H1 (cell line): ENCODE data around the gene TGM3. TPM values are rescaled to one million over a fixed set of nuclear protein-coding genes. Genes with fewer than 3 reads are reported as not detected.

Source experiments
- CTCF ChIA-PET: fragments of 300-600 bp; sonication (Branson Sonifier 250); formaldehyde crosslinking; loops from one replicate; lab custom pipeline; 2021; ENCODE audit not compliant: partially characterized antibody; lab: Charles Lee
- POLR2A ChIA-PET: fragments of 300-600 bp; sonication (Branson Sonifier 250); formaldehyde crosslinking; loops from one replicate; lab custom pipeline; 2021; ENCODE audit warnings: inconsistent platforms; ENCODE audit not compliant: partially characterized antibody; lab: Charles Lee
- DNase-seq, 2 experiments: peaks; one replicate each; pipeline versions ENCODE4 v3.0.0 to v3.0.0-alpha.2; 2010 to 2022; ENCODE audit warnings: low spot score in 2 of 2, low read depth in 1 of 2, mixed read lengths in 1 of 2
- FAIRE-seq: peaks from 2 replicates; lab custom pipeline; 2011; peaks lifted over from hg19 to GRCh38; lab: Jason Lieb, UNC
- H2AFZ ChIP-seq: 2 replicates; pipeline ENCODE4 v1.8.1; 2012; ENCODE audit warnings: low read length, inconsistent platforms
- H2AK5ac ChIP-seq: 2 replicates; pipeline ENCODE4 v1.6.1; 2013; ENCODE audit warnings: low read depth, low read length
- H2BK120ac ChIP-seq: replicated peaks from 2 replicates; pipeline ENCODE3; 2013; ENCODE audit warnings: low read depth, low read length, inconsistent platforms
- H2BK12ac ChIP-seq: 2 replicates; pipeline ENCODE4 v1.6.1; 2013; ENCODE audit warnings: low read depth, low read length
- H2BK15ac ChIP-seq: 2 replicates; pipeline ENCODE4 v1.6.1; 2013; ENCODE audit warnings: low read length
- H2BK20ac ChIP-seq: 2 replicates; pipeline ENCODE4 v1.6.1; 2013; ENCODE audit warnings: low read length
- H2BK5ac ChIP-seq: 2 replicates; pipeline ENCODE4 v1.6.1; 2013; ENCODE audit warnings: low read depth, low read length
- H3K14ac ChIP-seq: 2 replicates; pipeline ENCODE4 v1.6.1; 2013; ENCODE audit warnings: inconsistent platforms; ENCODE audit not compliant: insufficient read length
- H3K18ac ChIP-seq: 2 replicates; pipeline ENCODE4 v1.6.1; 2013; ENCODE audit warnings: low read length; ENCODE audit errors: extremely low read depth
- H3K23ac ChIP-seq: 2 replicates; pipeline ENCODE4 v1.6.1; 2013; ENCODE audit warnings: inconsistent platforms; ENCODE audit not compliant: insufficient read length
- H3K23me2 ChIP-seq: 2 replicates; pipeline ENCODE4 v1.6.1; 2013; ENCODE audit warnings: low read depth, low read length
- H3K27ac ChIP-seq: 2 replicates; pipeline ENCODE4 v1.6.1; 2011; ENCODE audit warnings: low read depth, low read length, inconsistent platforms
- H3K27me3 ChIP-seq, 4 experiments: replicated peaks in 1 of 4; 1 replicate in 1 of 4; 2 replicates in 3 of 4; pipeline versions ENCODE4 v1.6.1 to v1.8.1; 2011 to 2013; ENCODE audit warnings: low read length in 3 of 4, mild to moderate bottlenecking in 3 of 4, inconsistent platforms in 2 of 4, mixed read lengths in 2 of 4, moderate library complexity in 1 of 4; ENCODE audit not compliant: control insufficient read depth in 3 of 4, insufficient read depth in 3 of 4; ENCODE audit errors: extremely low read depth in 1 of 4
- H3K36me3 ChIP-seq, 4 experiments: 2 replicates each; pipeline versions ENCODE4 v1.6.1 to v1.8.1; 2011 to 2013; ENCODE audit warnings: mild to moderate bottlenecking in 4 of 4, low read length in 3 of 4, moderate library complexity in 2 of 4, control low read depth in 1 of 4, inconsistent platforms in 1 of 4; ENCODE audit not compliant: insufficient read depth in 4 of 4, control insufficient read depth in 2 of 4
- H3K4ac ChIP-seq: replicated peaks from 2 replicates; pipeline ENCODE3; 2013; ENCODE audit warnings: low read length, low read depth, mixed read lengths, inconsistent platforms; ENCODE audit not compliant: insufficient read length
- H3K4me1 ChIP-seq, 4 experiments: replicated peaks in 1 of 4; 1 replicate in 1 of 4; 2 replicates in 3 of 4; pipeline versions ENCODE4 v1.6.1 to v1.8.1; 2011 to 2013; ENCODE audit warnings: low read length in 3 of 4, inconsistent platforms in 2 of 4, mixed read lengths in 1 of 4; ENCODE audit not compliant: insufficient read depth in 4 of 4, control insufficient read depth in 3 of 4
- H3K4me2 ChIP-seq, 2 experiments: 2 replicates each; pipeline versions ENCODE4 v1.6.1 to v1.8.1; 2011 to 2013; ENCODE audit warnings: low read depth in 2 of 2, low read length in 2 of 2, control low read depth in 1 of 2, inconsistent platforms in 1 of 2, mild to moderate bottlenecking in 1 of 2; ENCODE audit not compliant: insufficient read depth in 1 of 2
- H3K4me3 ChIP-seq, 4 experiments: fragments of 200-600, 300-600 bp in 1 of 4; sonication (generic), shearing (Covaris generic), sonication (Bioruptor Twin) in 1 of 4; 2 replicates each; pipeline versions ENCODE4 v1.5.1 to v1.8.1; 2011 to 2016; ENCODE audit warnings: low read length in 4 of 4, low read depth in 3 of 4, control low read depth in 2 of 4, inconsistent platforms in 2 of 4, mild to moderate bottlenecking in 2 of 4, mixed read lengths in 1 of 4, moderate library complexity in 1 of 4; ENCODE audit not compliant: insufficient read depth in 2 of 4; ENCODE audit errors: extremely low read depth in 1 of 4
- H3K56ac ChIP-seq: replicated peaks from 2 replicates; pipeline ENCODE3; 2013; ENCODE audit warnings: low read depth, mild to moderate bottlenecking, mixed read lengths, low read length, inconsistent platforms; ENCODE audit not compliant: insufficient read length
- H3K79me1 ChIP-seq: 2 replicates; pipeline ENCODE4 v1.6.1; 2013; ENCODE audit warnings: low read depth, low read length, control low read depth
- H3K79me2 ChIP-seq, 2 experiments: 2 replicates each; pipeline versions ENCODE4 v1.6.1 to v1.8.1; 2012 to 2013; ENCODE audit warnings: low read length in 2 of 2, mild to moderate bottlenecking in 2 of 2, inconsistent platforms in 1 of 2; ENCODE audit not compliant: insufficient read depth in 2 of 2, control insufficient read depth in 1 of 2
- H3K9ac ChIP-seq, 4 experiments: replicated peaks in 1 of 4; 1 replicate in 1 of 4; 2 replicates in 3 of 4; pipeline versions ENCODE4 v1.6.1 to v1.8.1; 2011 to 2013; ENCODE audit warnings: low read depth in 3 of 4, low read length in 3 of 4, control low read depth in 2 of 4, mild to moderate bottlenecking in 2 of 4, moderate library complexity in 2 of 4, inconsistent platforms in 1 of 4; ENCODE audit errors: extremely low read depth in 1 of 4
- H3K9me3 ChIP-seq, 2 experiments: 2 replicates each; pipeline versions ENCODE4 v1.6.1 to v1.8.1; 2012 to 2013; ENCODE audit warnings: mild to moderate bottlenecking in 2 of 2, moderate library complexity in 2 of 2, control low read depth in 1 of 2, inconsistent platforms in 1 of 2, low read depth in 1 of 2, low read length in 1 of 2, mixed read lengths in 1 of 2; ENCODE audit not compliant: insufficient read depth in 2 of 2
- H4K20me1 ChIP-seq, 2 experiments: replicated peaks in 1 of 2; 2 replicates each; pipeline versions ENCODE3 to v1.8.1; 2011 to 2013; ENCODE audit warnings: inconsistent platforms in 2 of 2, low read length in 2 of 2, mild to moderate bottlenecking in 1 of 2; ENCODE audit not compliant: insufficient read depth in 2 of 2, control insufficient read depth in 1 of 2
- H4K5ac ChIP-seq: 2 replicates; pipeline ENCODE4 v1.6.1; 2013; ENCODE audit warnings: low read length, low read depth, mixed read lengths, inconsistent platforms; ENCODE audit not compliant: insufficient read length
- H4K8ac ChIP-seq: 2 replicates; pipeline ENCODE4 v1.8.0; 2013; ENCODE audit warnings: mild to moderate bottlenecking, moderate library complexity, low read length, inconsistent platforms; ENCODE audit not compliant: insufficient read depth; ENCODE audit errors: extremely low read depth
- H4K91ac ChIP-seq: replicated peaks from 2 replicates; pipeline ENCODE3; 2013; ENCODE audit warnings: low read length, mixed read lengths, inconsistent platforms; ENCODE audit not compliant: insufficient read length
- BCL11A ChIP-seq, 2 experiments: IDR thresholded peaks; one replicate each; pipeline ENCODE4 v1.6.1; 2011; ENCODE audit warnings: low read depth in 2 of 2, low read length in 2 of 2, mild to moderate bottlenecking in 2 of 2
- CEBPB ChIP-seq: IDR thresholded peaks from 2 replicates; pipeline ENCODE4 v1.6.1; 2012; ENCODE audit warnings: low read depth, low read length
- CREB1 ChIP-seq: IDR thresholded peaks from 2 replicates; pipeline ENCODE4 v1.6.1; 2012; ENCODE audit warnings: inconsistent platforms
- JUN ChIP-seq: IDR thresholded peaks from 2 replicates; pipeline ENCODE4 v1.6.1; 2011; ENCODE audit warnings: low read depth, mild to moderate bottlenecking, improper control_type of control experiment, low read length
- JUND ChIP-seq: IDR thresholded peaks from 2 replicates; pipeline ENCODE4 v1.6.1; 2011; ENCODE audit warnings: mild to moderate bottlenecking, improper control_type of control experiment, low read length
- PHF8 ChIP-seq: fragments of 200-600 bp; sonication (generic); conservative IDR thresholded peaks from 2 replicates; pipeline ENCODE4 v1.7.1; 2012; ENCODE audit warnings: low read depth, mild to moderate bottlenecking, inconsistent platforms, low read length, moderate library complexity
- POU5F1 ChIP-seq: IDR thresholded peaks from 2 replicates; pipeline ENCODE4 v1.6.1; 2011; ENCODE audit warnings: low read depth, mild to moderate bottlenecking, low read length, moderate library complexity
- SIRT6 ChIP-seq: IDR thresholded peaks from one replicate; pipeline ENCODE4 v1.7.1; 2012; ENCODE audit warnings: low read length, inconsistent platforms
- SP2 ChIP-seq: IDR thresholded peaks from 2 replicates; pipeline ENCODE4 v1.6.1; 2012; ENCODE audit warnings: mild to moderate bottlenecking, low read length, inconsistent platforms
- TCF12 ChIP-seq: IDR thresholded peaks from 2 replicates; pipeline ENCODE4 v1.6.1; 2011; ENCODE audit warnings: low read depth, mild to moderate bottlenecking, low read length
- WGBS, 2 experiments: shearing (Covaris generic) in 1 of 2; methylation state at CpG; one replicate each; pipeline versions ENCODE4 v1.1.6 to v1.1.7; 2013 to 2015; ENCODE audit warnings: low lambda C conversion rate in 2 of 2, mixed read lengths in 2 of 2, inconsistent platforms in 1 of 2, low coverage in 1 of 2, missing lambda C conversion rate in 1 of 2; ENCODE audit not compliant: insufficient replicate concordance in 2 of 2, insufficient coverage in 1 of 2, insufficient read length in 1 of 2; ENCODE audit errors: extremely low coverage in 1 of 2, missing lambda C conversion rate in 1 of 2; 5-methylcytosine and 5-hydroxymethylcytosine counted together
- polyA plus RNA-seq, 7 experiments: library from polyadenylated mRNA; depleted of rRNA in 3 of 7; stranded (reverse) in 5 of 7; unstranded in 2 of 7; fragments of >200 nt in 5 of 7; fragments of 200-250 nt in 2 of 7; gene quantifications; 1 replicate in 5 of 7; 2 replicates in 1 of 7; 4 replicates in 1 of 7; pipeline versions ENCODE4 v1.2.1 to v1.2.3, GENCODE V29; 2011 to 2013; ENCODE audit warnings: missing spikeins in 2 of 7, mixed read lengths in 2 of 7
- total RNA-seq: library from RNA; stranded (reverse); fragmentation: NEBNext Ultra II Directional; extraction: Animal tissue kit (Norgen Biotek cat#: 25700); gene quantifications from 2 replicates; pipeline ENCODE4 v1.2.1, GENCODE V29; 2021
- TF ChIP-seq, protein P1 (sequence below): IDR thresholded peaks from 2 replicates; pipeline ENCODE4 v1.6.1; 2012; ENCODE audit warnings: inconsistent platforms

The TGM3 gene
- total and polyA plus RNA-seq, 2 of the 8 experiments (the other 6 are each of a cell fraction or from before 2014, with no cell fraction given), result 0.12 TPM; not detected in 1

DNA sequence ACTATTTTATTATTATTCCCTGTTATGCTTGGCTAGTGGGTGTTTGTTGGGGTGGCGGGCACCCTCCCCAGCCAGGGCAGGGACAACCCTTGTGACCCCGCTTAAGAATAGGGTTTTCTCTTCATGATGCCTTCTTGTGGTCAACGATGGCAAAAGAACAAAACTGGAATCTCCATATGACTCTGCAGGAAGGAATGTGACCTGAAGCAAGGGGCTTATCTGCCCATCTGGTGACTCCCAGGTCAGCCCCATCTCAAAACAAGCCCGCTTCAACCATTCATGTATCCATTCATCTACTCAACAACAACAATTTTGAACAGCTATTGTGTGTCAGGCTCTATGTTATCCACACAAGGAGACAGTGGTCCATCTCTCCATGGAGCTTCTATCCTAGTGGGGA, 54.0 kb downstream of the TGM3 start:
- no peak overlapping the region for H4K5ac ChIP-seq
- no peak overlapping the region for H3K18ac ChIP-seq
- H3K4me1 ChIP-seq, result no peaks in the 10 kb centered on the region
- H4K91ac ChIP-seq, result no peak overlapping the region
- H3K14ac ChIP-seq, result no peak overlapping the region
- no peak overlapping the region for H3K9ac ChIP-seq
- no peak overlapping the region for H3K4me3 ChIP-seq
- peaks cover 0 to 3% of the 10 kb centered on the region in 2 experiments; a peak in 1 of 4 replicates for H3K9me3 ChIP-seq
- FAIRE-seq, result no peak
- DNase-seq, result no peak
- no peaks in the 10 kb centered on the region for H3K79me2 ChIP-seq
- H4K8ac ChIP-seq, result no peak overlapping the region
- no peak for TF ChIP-seq BCL11A (IDR thresholded peaks at IDR 0.05; ENCODE audit: low read depth in 2 of 2, low read length in 2 of 2)
- TF ChIP-seq JUND, result no peak
- TF ChIP-seq PHF8, result no peak
- no peak for TF ChIP-seq CEBPB
- no peak for TF ChIP-seq SP2
- no peak for TF ChIP-seq CREB1
- TF ChIP-seq POU5F1, result no peak
- no peak for TF ChIP-seq TCF12
- TF ChIP-seq SIRT6, result no peak
- TF ChIP-seq, protein P1, sequence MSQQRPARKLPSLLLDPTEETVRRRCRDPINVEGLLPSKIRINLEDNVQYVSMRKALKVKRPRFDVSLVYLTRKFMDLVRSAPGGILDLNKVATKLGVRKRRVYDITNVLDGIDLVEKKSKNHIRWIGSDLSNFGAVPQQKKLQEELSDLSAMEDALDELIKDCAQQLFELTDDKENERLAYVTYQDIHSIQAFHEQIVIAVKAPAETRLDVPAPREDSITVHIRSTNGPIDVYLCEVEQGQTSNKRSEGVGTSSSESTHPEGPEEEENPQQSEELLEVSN, result no peak
- no peak for TF ChIP-seq JUN
- H3K56ac ChIP-seq, result no peak overlapping the region
- no peaks in the 10 kb centered on the region for H4K20me1 ChIP-seq
- no peaks in the 10 kb centered on the region for H3K79me1 ChIP-seq
- H3K27me3 ChIP-seq, result no peaks in the 10 kb centered on the region
- ChIA-PET POLR2A (no interaction called here), CTCF (interaction anchor here (0.7 to 3.4 kb wide), 15 partner anchors 18 to 201 kb away, joined by 3 to 14 read pairs (median 4); no protein-coding TSS in a partner anchor)
- no peak overlapping the region for H2AK5ac ChIP-seq
- 85% methylated on average over 4 of the region's 4 CpGs; no CpG with 5 or more reads in 1 of the 2 experiments for WGBS, 2 experiments
- H2AFZ ChIP-seq, result no peak overlapping the region
- no peak overlapping the region for H3K4me2 ChIP-seq
- no peak overlapping the region for H3K27ac ChIP-seq
- H3K4ac ChIP-seq, result no peak overlapping the region
- no peak overlapping the region for H3K23ac ChIP-seq
- no peaks in the 10 kb centered on the region for H3K23me2 ChIP-seq
- H3K36me3 ChIP-seq, result no peaks in the 10 kb centered on the region
- no peak overlapping the region for H2BK20ac ChIP-seq
- no peak overlapping the region for H2BK12ac ChIP-seq
- H2BK5ac ChIP-seq, result no peak overlapping the region
- H2BK15ac ChIP-seq, result no peak overlapping the region
- H2BK120ac ChIP-seq, result no peak overlapping the region
